ENCODE results near the gene SSH3.
"Not testable (repeated sequence)": the region's sequence is repeated elsewhere in the genome, so short reads cannot be mapped to it uniquely, and the experiment has no call there.

SSH3 gene, protein sequence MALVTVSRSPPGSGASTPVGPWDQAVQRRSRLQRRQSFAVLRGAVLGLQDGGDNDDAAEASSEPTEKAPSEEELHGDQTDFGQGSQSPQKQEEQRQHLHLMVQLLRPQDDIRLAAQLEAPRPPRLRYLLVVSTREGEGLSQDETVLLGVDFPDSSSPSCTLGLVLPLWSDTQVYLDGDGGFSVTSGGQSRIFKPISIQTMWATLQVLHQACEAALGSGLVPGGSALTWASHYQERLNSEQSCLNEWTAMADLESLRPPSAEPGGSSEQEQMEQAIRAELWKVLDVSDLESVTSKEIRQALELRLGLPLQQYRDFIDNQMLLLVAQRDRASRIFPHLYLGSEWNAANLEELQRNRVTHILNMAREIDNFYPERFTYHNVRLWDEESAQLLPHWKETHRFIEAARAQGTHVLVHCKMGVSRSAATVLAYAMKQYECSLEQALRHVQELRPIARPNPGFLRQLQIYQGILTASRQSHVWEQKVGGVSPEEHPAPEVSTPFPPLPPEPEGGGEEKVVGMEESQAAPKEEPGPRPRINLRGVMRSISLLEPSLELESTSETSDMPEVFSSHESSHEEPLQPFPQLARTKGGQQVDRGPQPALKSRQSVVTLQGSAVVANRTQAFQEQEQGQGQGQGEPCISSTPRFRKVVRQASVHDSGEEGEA

DNA sequence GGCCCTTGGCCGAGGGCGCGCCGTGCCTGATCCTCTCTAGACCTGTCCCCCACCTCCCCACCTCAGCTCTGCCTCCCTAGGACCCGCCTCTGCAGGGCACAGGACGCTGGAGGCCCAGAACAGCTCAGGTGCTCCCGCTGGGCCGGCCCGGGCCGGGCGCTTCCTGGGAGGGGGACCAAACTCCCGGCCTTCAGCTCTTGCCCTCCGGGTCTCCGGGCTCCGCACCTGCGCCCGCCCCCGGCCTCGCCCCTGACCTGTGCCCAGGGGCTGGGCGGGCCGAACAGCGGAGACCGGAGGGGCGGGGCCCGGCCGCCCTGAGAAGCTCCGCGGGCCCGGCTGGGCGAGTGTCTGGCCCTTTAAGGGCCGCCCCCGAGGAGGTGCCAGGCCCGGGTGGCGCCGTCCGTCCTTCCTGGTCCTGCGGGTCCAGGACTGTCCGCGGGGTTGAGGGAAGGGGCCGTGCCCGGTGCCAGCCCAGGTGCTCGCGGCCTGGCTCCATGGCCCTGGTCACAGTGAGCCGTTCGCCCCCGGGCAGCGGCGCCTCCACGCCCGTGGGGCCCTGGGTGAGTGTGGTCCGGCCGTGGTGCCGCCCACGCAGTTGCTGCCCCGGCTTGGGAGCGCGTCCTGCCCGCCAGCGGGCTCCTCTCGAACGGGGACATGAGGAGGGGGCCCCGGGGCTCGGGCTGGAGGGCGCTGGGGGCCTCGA lies at the start of gene SSH3:
SSH3 (plus strand) TSS at position 399 of the 703 bp plus-strand sequence; CDS start at position 495, 96 bp downstream.
- peak; percentile 71 for DNase-seq (ENCODE audit: low spot score)

GRCh38 chr11:67253872-67254624 lies 49.3 kb upstream of the SSH3 start:
- no peak for DNase-seq (ENCODE audit: low spot score)

GRCh38 chr11:67254798-67255197 lies 48.5 kb upstream of the SSH3 start:
- DNase-seq (ENCODE audit: low spot score): no peak

- no peak for DNase-seq (ENCODE audit: low spot score)
Observed at GRCh38 chr11:67255353-67255752, 48.0 kb upstream of the SSH3 start.

DNA sequence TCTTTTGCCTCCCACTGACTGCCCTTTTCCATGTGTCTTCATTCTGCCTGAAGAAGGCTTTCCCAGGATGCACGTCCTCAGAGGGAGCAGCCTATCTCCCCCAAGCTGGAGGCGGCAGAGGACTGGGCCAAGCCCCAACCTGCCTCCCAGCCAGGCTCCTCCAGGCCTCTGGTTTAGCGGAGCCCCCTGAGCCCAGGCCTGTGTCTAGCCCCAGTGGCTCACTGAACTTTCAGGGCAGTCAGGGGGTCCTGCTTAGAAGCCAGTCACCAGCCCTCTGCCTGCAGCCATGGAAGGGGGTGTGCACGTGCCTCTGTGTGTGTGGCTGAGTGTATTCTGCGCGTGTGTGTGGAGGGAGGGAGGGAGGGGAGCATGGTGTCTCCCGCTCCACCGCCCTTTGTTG lies 47.5 kb upstream of the SSH3 start:
- DNase-seq (ENCODE audit: low spot score): no peak

DNA sequence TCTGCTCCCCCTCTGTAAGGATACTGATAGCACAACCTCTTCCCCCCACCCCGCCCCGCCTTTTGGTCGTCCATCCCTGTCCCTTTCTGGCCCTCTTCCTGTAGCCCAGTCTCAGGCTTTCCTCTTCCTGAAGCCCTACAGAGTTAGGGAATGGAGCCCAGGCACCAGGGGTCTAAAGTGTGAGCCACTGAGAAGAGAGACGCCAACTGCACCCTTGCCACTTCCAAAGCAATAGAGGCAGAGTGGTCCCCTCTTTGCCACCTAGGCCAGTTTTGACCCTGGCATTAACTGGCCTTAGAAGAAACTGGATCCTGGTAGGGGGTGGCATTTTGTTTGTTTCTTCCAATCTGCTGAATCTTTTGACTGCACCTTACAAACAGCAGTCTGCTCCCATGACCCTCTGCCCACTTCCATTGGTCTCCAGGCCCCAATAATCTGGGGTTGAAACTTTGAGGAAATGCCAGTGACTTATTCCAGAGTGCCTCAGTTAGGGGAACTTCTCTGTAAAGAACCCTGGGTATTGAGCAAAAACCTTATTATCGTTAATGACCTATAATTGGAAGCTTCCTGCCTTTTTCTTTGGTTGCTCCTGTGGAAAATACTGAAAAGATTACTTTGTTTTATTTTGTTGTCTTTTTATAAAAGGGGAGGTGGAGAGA lies 46.7 kb upstream of the SSH3 start:
- no peak for DNase-seq (ENCODE audit: low spot score)

DNA sequence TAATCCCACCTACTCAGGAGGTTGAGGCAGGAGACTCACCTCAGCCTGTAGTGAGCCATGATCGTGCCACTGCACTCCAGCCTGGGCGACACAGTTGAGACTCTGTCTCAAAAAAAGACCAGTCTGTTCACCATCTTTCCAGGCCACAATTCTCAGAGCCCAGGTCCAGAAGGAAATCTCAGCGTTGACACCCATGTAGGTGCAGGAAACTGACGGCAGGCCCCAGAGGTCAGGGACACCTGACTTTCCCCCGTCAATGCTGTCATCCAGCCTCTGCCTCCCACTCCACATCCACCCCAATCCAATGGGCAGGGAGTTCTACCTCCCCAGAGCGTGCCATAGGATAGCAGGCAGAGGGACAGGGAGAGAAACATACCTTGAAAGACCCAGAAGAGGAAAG lies 42.9 kb upstream of the SSH3 start:
- DNase-seq (ENCODE audit: low spot score): no peak

GRCh38 chr11:67260885-67261639 lies 42.3 kb upstream of the SSH3 start:
- not testable (repeated sequence) for DNase-seq (ENCODE audit: low spot score)

DNA sequence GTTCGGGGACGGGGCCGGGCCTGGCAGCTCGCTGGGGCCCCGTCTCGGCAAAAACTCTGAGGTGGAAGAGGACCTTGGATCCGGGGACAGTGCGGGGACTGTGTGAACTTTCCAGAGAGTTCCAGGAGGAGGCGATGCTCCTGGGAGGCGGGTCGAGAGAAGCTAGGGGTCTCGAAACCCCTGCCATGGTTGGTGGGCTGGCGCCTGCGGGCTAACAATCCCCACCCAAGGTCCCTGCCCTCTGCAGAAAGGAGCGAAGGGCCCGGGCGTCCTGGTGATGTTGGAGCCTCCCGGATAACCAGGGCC lies 41.7 kb upstream of the SSH3 start:
- no peak for DNase-seq (ENCODE audit: low spot score)

DNA sequence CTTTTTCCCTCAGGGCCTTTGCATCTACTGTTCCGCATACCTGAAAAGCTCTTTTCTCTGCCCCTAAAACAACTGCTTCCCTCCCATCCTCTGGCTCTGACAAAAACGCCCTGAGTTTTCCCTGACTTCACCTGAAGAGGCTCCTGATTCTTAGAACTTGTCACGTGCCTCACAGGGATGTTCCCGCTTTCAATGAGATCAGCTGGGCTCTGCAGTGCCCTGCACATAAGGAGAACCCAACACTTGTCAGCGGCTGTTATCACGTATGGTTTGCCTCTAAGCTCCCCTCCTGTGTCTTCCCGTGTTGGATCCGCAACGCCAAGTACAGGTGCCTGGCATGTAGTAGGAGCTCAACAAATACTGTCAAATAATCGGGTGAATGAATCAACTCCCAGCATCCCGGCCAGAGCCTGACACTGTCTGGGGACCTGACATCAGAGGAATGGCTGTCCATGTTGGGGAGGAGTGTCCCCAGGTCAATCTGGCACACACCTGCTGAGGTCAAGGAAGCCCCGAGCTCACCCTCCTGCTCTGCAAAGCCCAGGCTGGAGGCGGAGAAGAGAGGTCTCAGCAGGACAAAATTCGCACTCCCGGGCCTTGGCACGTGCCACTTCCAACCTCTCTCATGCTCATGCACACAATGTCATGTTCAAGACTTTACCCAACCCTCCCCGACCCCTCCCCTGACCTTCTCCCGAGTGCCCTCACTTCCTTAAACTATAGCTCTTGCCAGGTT lies 41.2 kb upstream of the SSH3 start:
- DNase-seq (ENCODE audit: low spot score): no peak

GRCh38 chr11:67262731-67263675 lies 40.3 kb upstream of the SSH3 start:
- DNase-seq (ENCODE audit: low spot score): peak; percentile 88

DNA sequence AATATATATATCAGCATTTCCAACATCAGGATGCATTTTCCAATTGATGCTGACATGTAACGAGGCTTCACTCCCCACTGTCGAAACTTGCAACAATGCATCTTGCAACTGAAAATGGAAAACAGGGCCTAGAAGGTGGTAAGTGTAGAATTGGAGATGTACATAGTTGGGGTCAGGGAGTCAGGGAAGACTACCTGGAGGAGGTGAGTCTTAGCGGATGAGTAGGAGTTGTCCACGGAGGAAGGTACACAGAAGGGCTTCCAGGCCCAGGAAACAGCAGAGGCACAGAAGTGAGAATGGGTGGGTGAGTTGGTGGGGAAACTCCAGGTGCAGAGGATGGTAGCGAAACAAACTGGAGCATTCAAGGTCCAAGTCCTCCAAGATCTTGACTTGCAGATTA lies 39.1 kb upstream of the SSH3 start:
- DNase-seq (ENCODE audit: low spot score): no peak

DNA sequence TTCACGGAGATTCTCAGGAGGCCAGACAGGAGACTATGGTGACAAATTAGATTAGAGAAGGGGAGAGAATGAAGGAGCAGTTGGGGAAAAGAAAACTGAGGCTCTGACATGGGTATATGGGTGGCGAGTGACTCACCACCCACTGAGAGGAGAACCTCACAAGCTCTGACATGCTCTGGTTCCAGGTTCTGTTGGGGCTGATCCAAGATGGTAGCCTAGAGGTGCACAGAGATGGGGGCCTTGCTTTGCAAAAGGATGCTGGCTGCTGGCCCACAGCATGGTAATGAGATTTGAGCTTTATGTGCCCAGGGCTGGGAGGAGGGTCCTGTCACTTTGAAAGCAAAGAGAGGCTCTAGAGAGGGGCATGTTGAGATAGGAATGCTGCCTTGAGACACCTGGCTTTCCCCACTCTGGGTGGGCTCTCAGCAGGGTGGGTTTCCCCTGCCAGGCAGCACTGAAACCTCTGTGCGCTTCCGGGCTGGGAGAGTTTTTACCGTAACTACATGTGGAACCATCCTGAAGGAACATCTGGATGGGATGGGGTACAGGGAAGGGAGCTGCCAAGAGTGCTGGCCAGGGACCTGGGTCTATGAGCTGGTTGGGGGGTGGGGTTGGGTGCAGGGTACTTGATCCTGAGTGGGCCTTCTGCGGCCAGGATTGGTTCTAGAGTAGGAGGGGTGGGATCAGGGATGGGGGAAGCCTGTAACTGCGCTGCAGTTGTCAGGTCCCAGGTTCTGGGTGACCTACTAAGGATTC lies 38.3 kb upstream of the SSH3 start:
- no peak for DNase-seq (ENCODE audit: low spot score)

GRCh38 chr11:67265633-67266448 lies 37.5 kb upstream of the SSH3 start:
- DNase-seq (ENCODE audit: low spot score): peak; percentile 68

- peak; percentile 59 for DNase-seq (ENCODE audit: low spot score)
Observed at GRCh38 chr11:67266449-67267187, 36.7 kb upstream of the SSH3 start, which contains the start of gene GRK2. GRK2 (plus strand) TSS chr11:67266473; CDS start chr11:67266700, 227 bp downstream.

GRCh38 chr11:67267188-67268080 lies 35.9 kb upstream of the SSH3 start:
- peak; percentile 20 for DNase-seq (ENCODE audit: low spot score)

All from RKO (cell line).